Stimulated activated CD4-positive, alpha-beta T cell treated with anti-CD3 and anti-CD28 coated beads, TNF-alpha, amount 100 ng/mL, for 4 hours (primary cell): ENCODE data around the gene MAST1.
A peak's percentile ranks its signal among the peaks of the same experiment; 100 is the strongest.
"Not testable (repeated sequence)": the region's sequence is repeated elsewhere in the genome, so short reads cannot be mapped to it uniquely, and the experiment has no call there.

Source experiments
- DNase-seq, 3 experiments: peaks; one replicate each; pipeline ENCODE4 v3.0.0-alpha.2; 2020; ENCODE audit warnings: low read depth in 3 of 3

MAST1 gene

GRCh38 chr19:12800923-12801465 is 37.3 kb upstream of the MAST1 start:
- no peak for DNase-seq

GRCh38 chr19:12801466-12802266 is 36.6 kb upstream of the MAST1 start, which contains the start of the genes PRDX2 and THSD8:
Gene PRDX2, minus strand, starts transcription at chr19:12801800. Its CDS starts 539 bp downstream, at chr19:12801261.
Gene THSD8, plus strand, starts transcription at chr19:12802069. Its CDS starts 3 bp downstream, at chr19:12802072.
- peak in 1 of 3 experiments; percentile 63 for DNase-seq

DNA sequence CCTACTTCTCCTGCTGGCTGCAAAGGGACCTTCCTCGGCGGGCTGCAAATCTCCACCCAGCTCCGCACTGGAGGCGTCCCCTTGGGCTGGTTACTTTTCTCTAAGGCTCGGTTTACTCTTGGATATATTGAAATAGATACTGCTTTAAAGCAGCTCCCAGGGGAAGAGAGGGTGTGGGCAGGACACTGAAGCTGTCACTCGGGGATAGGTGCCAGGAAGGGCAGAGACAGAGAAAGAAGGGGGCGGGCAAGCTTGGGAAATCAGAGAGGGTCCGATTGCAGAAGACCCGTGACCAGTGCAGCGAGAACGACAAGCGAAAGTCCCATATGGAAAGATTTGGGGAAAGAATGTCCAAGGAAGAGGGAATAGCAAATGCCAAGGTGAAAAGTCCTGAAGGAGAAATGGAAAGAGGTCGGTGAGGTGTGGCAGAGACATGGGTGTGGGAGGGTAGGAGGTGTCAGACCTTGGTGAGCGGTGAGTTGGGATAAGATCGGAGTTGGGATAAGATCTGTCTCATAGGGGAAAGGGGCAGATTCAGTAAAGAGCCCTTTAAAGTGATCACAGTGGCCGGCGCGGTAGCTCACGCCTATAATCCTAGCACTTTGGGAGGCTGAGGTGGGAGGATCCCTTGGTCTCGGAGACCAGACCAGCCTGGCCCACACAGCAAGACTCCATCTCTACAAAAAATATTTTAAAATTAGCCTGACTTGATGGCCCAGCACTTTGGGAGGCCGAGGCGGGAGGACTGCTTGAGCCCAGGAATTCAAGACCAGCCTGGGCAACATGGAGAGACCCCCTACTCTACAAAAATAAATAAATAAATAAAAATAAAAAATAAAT is 35.8 kb upstream of the MAST1 start:
- no peak for DNase-seq

GRCh38 chr19:12804051-12804450 is 34.3 kb upstream of the MAST1 start:
- DNase-seq: no peak

GRCh38 chr19:12806242-12807081 is 31.9 kb upstream of the MAST1 start, which contains the start of gene RNASEH2A:
Gene RNASEH2A, plus strand, starts transcription at chr19:12806584. Its CDS starts 90 bp downstream, at chr19:12806674.
- peak; percentile 74 to 79 (median 78) for DNase-seq

DNA sequence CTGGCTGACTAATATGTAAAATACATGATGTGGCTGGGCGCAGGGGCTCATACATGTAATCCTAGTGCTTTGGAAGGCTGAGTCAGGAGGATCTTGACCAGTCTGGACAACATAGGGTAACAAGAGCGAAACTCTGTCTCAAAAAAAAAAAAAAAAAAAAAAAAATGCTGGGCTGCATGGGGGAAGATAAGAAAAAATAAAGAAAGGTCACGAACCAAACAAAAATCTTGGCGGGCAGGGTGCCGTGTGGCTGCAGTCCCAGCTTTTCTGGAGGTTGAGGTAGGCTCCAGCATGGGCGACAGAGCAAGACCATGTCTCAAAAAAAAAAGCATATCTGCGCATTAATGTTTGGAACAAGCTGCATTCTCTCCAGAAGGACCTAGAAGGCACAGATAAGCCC is 23.2 kb upstream of the MAST1 start:
- no peak for DNase-seq

- DNase-seq: not testable (repeated sequence)
Measured at GRCh38 chr19:12817188-12817587, 21.1 kb upstream of the MAST1 start.

- DNase-seq: not testable (repeated sequence)
Measured at GRCh38 chr19:12817810-12818209, 20.5 kb upstream of the MAST1 start.

- no peak for DNase-seq
Measured at GRCh38 chr19:12821761-12822160, 16.6 kb upstream of the MAST1 start.

DNA sequence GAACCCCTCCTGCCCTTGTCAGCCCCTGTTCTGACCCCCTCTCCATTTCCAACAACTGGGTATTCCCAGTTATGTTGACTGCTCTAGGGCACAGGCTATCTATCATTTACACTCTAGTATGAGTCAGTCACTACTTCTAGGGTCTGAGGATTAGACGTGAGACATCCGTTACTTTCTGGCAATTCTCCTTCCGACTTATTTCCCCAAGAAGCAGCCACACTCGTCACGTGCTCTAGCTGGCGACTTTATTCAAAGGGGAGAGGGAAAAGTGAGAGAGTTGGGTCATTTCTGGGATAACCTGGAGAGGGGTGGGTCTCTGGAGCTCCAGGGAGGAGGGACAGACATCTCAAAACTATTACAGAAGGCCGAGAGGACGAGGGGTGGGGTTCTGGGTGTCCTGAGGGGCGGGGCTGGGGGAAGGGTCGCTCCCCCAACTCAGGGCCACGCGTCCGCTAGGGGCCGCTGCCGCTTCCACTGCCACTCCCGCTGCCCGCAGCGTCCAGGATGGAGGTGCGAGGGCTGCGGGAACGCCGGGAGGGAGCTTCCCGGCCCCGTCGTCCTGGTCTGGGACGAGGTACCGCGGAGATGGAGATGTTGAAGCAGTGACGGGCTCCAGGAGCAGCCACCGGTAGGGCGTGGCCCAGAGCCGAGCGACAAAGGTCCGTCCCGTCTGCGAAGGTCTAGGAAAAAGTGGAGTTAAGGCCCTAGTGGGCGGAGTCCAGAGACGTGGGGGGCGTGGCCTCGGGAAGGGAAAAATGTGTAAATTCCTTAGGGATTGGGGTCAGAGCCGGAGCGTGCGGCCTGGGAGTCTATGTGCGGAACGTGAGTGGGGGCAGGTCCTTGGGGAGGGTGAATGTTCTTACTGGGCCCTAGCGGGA is 12.8 kb upstream of the MAST1 start:
- DNase-seq: no peak

DNA sequence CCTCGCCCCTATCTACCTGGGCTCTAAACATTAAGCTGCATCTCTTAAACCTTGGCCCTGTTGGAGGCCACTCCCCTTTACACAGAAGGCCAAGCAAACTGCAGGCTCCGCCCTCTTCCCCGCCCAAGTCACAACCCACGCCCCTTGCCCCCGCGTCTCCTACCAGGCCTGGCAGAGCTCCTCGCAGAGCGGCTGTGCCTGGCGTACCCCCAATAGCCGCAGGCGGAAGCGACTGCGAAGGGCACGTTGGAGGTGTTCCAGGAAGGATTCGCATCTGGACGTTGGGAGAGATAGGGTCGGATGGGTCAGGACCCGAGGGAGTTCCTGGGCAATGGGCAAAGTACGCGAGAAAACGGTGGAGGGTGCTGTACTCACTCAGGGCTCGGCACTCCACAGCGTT is 9.8 kb upstream of the MAST1 start:
- no peak for DNase-seq

- no peak for DNase-seq
Measured at GRCh38 chr19:12833418-12833737, 4.9 kb upstream of the MAST1 start.

GRCh38 chr19:12833738-12834565 is 4.4 kb upstream of the MAST1 start:
- DNase-seq: no peak

DNA sequence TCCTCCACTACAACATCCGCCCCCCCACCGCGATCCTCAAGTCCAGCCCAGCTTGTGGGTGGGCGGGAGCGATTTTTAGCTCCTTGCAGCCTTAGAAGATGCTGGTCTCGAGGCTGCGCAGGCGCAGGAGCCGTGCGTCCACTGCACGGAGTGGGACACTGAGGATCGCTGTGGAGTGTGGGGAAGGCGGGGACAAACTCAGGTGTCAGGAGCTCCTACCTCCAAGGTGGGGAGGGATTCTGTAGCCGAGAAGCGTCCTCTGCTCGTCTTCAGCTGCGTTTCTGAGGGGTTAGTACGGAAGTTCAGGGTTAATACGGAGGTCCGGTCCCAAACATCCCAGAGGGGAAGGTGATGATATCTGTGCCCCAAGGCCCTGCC is 3.8 kb upstream of the MAST1 start, which contains the start of gene RTBDN:
Gene RTBDN, minus strand, starts transcription at position 14 of the 378 bp plus-strand sequence. CDS start 4,600 bp downstream, outside the sequence.
- no peak for DNase-seq

DNA sequence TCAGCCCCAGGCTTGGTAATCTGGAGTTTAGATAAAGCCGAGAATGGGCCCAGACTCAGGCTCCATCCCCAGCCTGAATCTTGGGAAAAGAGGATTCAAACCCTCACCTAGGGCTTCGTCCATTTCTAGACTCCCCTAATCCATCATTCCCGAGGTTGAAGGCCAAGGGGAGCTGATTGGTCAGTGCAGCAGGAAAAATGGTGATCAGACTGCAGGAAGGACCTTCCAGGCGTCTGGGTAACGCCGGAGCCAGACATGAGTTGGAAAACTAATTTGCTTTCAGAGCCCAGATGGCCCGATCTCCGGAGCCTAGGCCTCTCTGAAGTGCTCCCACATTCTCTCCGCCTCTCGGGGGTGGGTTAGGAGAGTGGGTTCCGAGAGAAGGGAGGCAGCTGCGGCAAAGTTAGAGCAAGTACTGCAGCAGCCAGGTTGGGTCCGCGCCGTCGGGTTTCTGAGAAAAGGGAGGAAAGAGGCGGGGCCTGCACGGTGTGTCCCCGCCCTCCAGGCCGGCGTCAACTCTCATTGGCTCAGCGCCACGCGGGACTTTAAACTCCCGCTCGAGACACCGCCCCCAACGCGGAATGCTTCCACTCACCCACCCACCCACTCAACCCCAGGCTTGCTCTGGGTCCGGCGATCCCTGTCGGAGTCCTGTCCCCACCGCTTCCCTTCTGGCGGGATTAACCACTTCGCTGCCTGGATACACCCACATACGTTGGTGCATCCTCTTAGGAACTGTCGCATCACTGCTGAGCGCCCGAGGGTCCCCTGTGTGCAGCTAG is 3.1 kb upstream of the MAST1 start:
- DNase-seq: no peak

- DNase-seq: no peak
Measured at GRCh38 chr19:12836529-12836863, 1.8 kb upstream of the MAST1 start.

GRCh38 chr19:12837225-12837624 is 1.1 kb upstream of the MAST1 start:
- no peak for DNase-seq

DNA sequence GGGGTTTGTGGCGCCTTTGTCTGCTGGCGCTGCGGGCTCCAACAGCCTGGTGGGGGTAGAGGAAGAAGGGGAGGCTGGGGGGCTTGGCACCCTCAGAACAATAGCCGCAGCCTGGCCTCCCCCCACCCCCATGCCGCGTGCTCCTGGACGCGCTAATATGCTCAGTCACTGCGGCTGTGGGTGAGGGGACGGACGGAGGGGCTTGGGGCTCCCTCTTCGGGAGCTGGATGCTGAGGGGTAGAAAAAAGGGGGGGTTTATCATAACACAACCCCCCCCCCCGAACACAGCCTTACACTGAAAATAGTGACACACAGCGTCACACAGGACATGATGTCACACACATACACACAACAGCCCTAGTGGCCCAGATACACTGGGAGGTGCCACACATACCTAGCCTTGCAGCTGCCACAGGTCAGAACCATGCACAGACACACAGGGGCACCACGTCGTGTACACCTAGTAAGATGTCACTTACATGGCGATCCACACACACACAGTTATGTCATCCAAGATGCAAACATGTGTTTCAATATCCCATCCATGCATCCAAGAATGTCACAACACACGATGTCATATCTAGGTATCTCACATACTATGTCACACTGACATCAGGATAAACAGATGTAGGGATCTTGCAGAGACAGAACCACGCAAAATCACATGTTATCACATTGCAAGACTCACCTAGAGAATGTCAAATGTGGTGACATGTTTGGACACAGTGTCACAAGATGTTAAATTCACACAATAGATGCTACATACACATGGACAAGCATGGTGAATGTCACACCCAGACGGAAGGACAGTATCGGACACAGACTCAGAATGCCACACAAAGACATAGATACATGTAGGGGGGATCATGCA is 806 bp downstream of the MAST1 start:
- no peak for DNase-seq
